ENCODE results near the gene RPL13A.

The RPL13A gene

GRCh38 chr19:49515767-49516166 is 28.4 kb downstream of the RPL13A start:
- no peak for ATAC-seq
- TF ChIP-seq TSHZ2 (CRISPR knock-in tag; IDR thresholded peaks at IDR 0.05) (no peak), ZC3H10 (CRISPR knock-in tag; IDR thresholded peaks at IDR 0.05) (no peak), TOX (CRISPR knock-in tag; IDR thresholded peaks at IDR 0.05; ENCODE audit: borderline replicate concordance) (no peak), SNAI2 (CRISPR knock-in tag; IDR thresholded peaks at IDR 0.05) (no peak), GLIS3 (CRISPR knock-in tag; IDR thresholded peaks at IDR 0.05) (no peak), CREB5 (CRISPR knock-in tag; IDR thresholded peaks at IDR 0.05; ENCODE audit: low read depth) (no peak), OSR1 (CRISPR knock-in tag; IDR thresholded peaks at IDR 0.05) (no peak), ISL1 (CRISPR knock-in tag; IDR thresholded peaks at IDR 0.05) (no peak), ESRRG (CRISPR knock-in tag; IDR thresholded peaks at IDR 0.05) (no peak), POU6F1 (CRISPR knock-in tag; IDR thresholded peaks at IDR 0.05; ENCODE audit: borderline replicate concordance, low read depth) (no peak), PATZ1 (CRISPR knock-in tag; IDR thresholded peaks at IDR 0.05; ENCODE audit: borderline replicate concordance) (no peak)
- TF ChIP-seq, protein P1, sequence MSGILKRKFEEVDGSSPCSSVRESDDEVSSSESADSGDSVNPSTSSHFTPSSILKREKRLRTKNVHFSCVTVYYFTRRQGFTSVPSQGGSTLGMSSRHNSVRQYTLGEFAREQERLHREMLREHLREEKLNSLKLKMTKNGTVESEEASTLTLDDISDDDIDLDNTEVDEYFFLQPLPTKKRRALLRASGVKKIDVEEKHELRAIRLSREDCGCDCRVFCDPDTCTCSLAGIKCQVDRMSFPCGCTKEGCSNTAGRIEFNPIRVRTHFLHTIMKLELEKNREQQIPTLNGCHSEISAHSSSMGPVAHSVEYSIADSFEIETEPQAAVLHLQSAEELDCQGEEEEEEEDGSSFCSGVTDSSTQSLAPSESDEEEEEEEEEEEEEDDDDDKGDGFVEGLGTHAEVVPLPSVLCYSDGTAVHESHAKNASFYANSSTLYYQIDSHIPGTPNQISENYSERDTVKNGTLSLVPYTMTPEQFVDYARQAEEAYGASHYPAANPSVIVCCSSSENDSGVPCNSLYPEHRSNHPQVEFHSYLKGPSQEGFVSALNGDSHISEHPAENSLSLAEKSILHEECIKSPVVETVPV (CRISPR knock-in tag; IDR thresholded peaks at IDR 0.05) = no peak

DNA sequence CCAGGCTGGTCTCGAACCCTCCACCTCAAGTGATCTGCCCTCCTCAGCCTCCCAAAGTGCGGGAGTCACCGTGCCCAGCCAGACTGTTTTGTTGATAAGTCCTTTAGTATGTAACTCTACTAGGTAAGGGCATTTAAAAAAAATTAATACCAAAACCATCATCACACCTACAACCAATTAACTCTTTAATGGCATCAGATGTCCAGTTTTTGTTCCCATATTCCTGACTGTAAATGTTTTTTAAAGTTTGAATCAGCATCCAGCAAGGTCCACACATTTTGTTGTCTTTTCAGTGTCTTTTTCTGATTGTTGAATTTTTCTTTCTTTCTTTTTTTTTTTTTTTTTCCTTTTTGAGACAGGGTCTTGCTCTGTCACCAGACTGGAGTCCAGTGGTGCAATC is 30.6 kb downstream of the RPL13A start:
- TF ChIP-seq TOX (CRISPR knock-in tag; IDR thresholded peaks at IDR 0.05; ENCODE audit: borderline replicate concordance) (no peak), ESRRG (CRISPR knock-in tag; IDR thresholded peaks at IDR 0.05) (no peak), GLIS3 (CRISPR knock-in tag; IDR thresholded peaks at IDR 0.05) (no peak), POU6F1 (CRISPR knock-in tag; IDR thresholded peaks at IDR 0.05; ENCODE audit: borderline replicate concordance, low read depth) (no peak), ZNF70 (CRISPR knock-in tag; IDR thresholded peaks at IDR 0.05) (no peak), ZNF565 (CRISPR knock-in tag; conservative IDR thresholded peaks at IDR 0.05; ENCODE audit: low read depth) (no peak)
- no peak for ATAC-seq

GRCh38 chr19:49520705-49521319 is 33.4 kb downstream of the RPL13A start:
- ATAC-seq = no peak
- TF ChIP-seq ISL1 (CRISPR knock-in tag; IDR thresholded peaks at IDR 0.05) (no peak), TSHZ2 (CRISPR knock-in tag; IDR thresholded peaks at IDR 0.05) (no peak), CSDC2 (CRISPR knock-in tag; IDR thresholded peaks at IDR 0.05) (no peak), ZNF8 (CRISPR knock-in tag; IDR thresholded peaks at IDR 0.05) (no peak), RARB (CRISPR knock-in tag; IDR thresholded peaks at IDR 0.05) (no peak), BACH2 (CRISPR knock-in tag; IDR thresholded peaks at IDR 0.05; ENCODE audit: borderline replicate concordance) (no peak), ZC3H10 (CRISPR knock-in tag; IDR thresholded peaks at IDR 0.05) (no peak), ZNF70 (CRISPR knock-in tag; IDR thresholded peaks at IDR 0.05) (no peak), PATZ1 (CRISPR knock-in tag; IDR thresholded peaks at IDR 0.05; ENCODE audit: borderline replicate concordance) (no peak), OSR1 (CRISPR knock-in tag; IDR thresholded peaks at IDR 0.05) (no peak), ESRRG (CRISPR knock-in tag; IDR thresholded peaks at IDR 0.05) (no peak)
- TF ChIP-seq, protein P1 (CRISPR knock-in tag; IDR thresholded peaks at IDR 0.05) = no peak

Data from SK-N-SH treated with all-trans-retinoic acid at 6 μM for 48 hours (cell line).